HepG2 (cell line): ENCODE data around the gene RPS6KL1. TPM values are rescaled to one million over a fixed set of nuclear protein-coding genes. Genes with fewer than 3 reads are reported as not detected.

Source experiments
- ADNP ChIP-seq: sonication (generic); formaldehyde crosslinking; IDR thresholded peaks from 2 replicates; pipeline ENCODE4 v1.4.0; 2020; ENCODE audit warnings: missing genetic modification reagents
- CEBPG ChIP-seq: IDR thresholded peaks from 2 replicates; pipeline ENCODE4 v1.6.1; 2016
- CENPT ChIP-seq: sonication (generic); formaldehyde crosslinking; IDR thresholded peaks from 2 replicates; pipeline ENCODE4 v1.8.0; 2022; ENCODE audit warnings: low read depth, mild to moderate bottlenecking, moderate library complexity, missing genetic modification reagents
- ETV6 ChIP-seq: sonication (generic); formaldehyde crosslinking; conservative IDR thresholded peaks from 2 replicates; pipeline ENCODE4 v1.4.0; 2020; ENCODE audit warnings: missing genetic modification reagents
- FOXA1 ChIP-seq, 2 experiments: fragments of 450-650 bp in 1 of 2; sonication (generic) in 1 of 2; formaldehyde crosslinking in 1 of 2; IDR thresholded peaks; 2 replicates each; pipeline versions ENCODE4 v1.4.0 to v1.6.1; 2016 to 2020; ENCODE audit warnings: missing genetic modification reagents in 1 of 2
- HNF4A ChIP-seq: sonication (generic); formaldehyde crosslinking; IDR thresholded peaks from 2 replicates; pipeline ENCODE4 v1.4.0; 2020; ENCODE audit warnings: missing genetic modification reagents
- MTA1 ChIP-seq: sonication (generic); formaldehyde crosslinking; IDR thresholded peaks from 2 replicates; pipeline ENCODE4 v1.4.0; 2020; ENCODE audit warnings: missing genetic modification reagents, mild to moderate bottlenecking, borderline replicate concordance
- NR2C2 ChIP-seq: sonication (generic); formaldehyde crosslinking; IDR thresholded peaks from 2 replicates; pipeline ENCODE4 v1.4.0; 2020; ENCODE audit warnings: missing genetic modification reagents, mild to moderate bottlenecking, moderate library complexity, borderline replicate concordance
- NR2F2 ChIP-seq: IDR thresholded peaks from 2 replicates; pipeline ENCODE4 v1.6.1; 2012; ENCODE audit warnings: low read depth, inconsistent platforms, borderline replicate concordance
- PAXIP1 ChIP-seq: sonication (generic); formaldehyde crosslinking; conservative IDR thresholded peaks from 2 replicates; pipeline ENCODE4 v1.4.0; 2020; ENCODE audit warnings: mild to moderate bottlenecking, missing genetic modification reagents, moderate library complexity
- PHF21A ChIP-seq: sonication (generic); formaldehyde crosslinking; IDR thresholded peaks from 2 replicates; pipeline ENCODE4 v1.5.0; 2020; ENCODE audit warnings: mild to moderate bottlenecking, missing genetic modification reagents
- POLR2A ChIP-seq, 2 experiments: IDR thresholded peaks; 2 replicates each; pipeline ENCODE4 v1.6.1; 2011; ENCODE audit warnings: low read depth in 2 of 2, low read length in 2 of 2, mild to moderate bottlenecking in 1 of 2, moderate library complexity in 1 of 2; ENCODE audit not compliant: insufficient read depth in 1 of 2
- RBAK ChIP-seq: sonication (generic); formaldehyde crosslinking; IDR thresholded peaks from 2 replicates; pipeline ENCODE4 v1.5.1; 2020; ENCODE audit warnings: mild to moderate bottlenecking, missing genetic modification reagents
- SALL1 ChIP-seq: sonication (generic); formaldehyde crosslinking; IDR thresholded peaks from 2 replicates; pipeline ENCODE4 v1.8.0; 2022; ENCODE audit warnings: mild to moderate bottlenecking, missing genetic modification reagents
- SOX13 ChIP-seq, 3 experiments: fragments of 450-650 bp in 1 of 3; sonication (generic) in 1 of 3; formaldehyde crosslinking in 1 of 3; IDR thresholded peaks in 2 of 3; conservative IDR thresholded peaks in 1 of 3; 2 replicates each; pipeline versions ENCODE4 v1.5.0 to v1.6.1; 2016 to 2020; ENCODE audit warnings: antibody characterized with exemption in 1 of 3, mild to moderate bottlenecking in 1 of 3, missing compliant biosample characterization in 1 of 3, missing genetic modification reagents in 1 of 3, moderate library complexity in 1 of 3
- TAF1 ChIP-seq: sonication (generic); formaldehyde crosslinking; IDR thresholded peaks from 2 replicates; pipeline ENCODE4 v1.4.0; 2020; ENCODE audit warnings: missing genetic modification reagents
- ZNF264 ChIP-seq: sonication (generic); formaldehyde crosslinking; IDR thresholded peaks from 2 replicates; pipeline ENCODE4 v1.4.0; 2020; ENCODE audit warnings: missing genetic modification reagents
- ZNF569 ChIP-seq: sonication (generic); formaldehyde crosslinking; IDR thresholded peaks from 2 replicates; pipeline ENCODE4 v1.5.0; 2020; ENCODE audit warnings: mild to moderate bottlenecking, missing genetic modification reagents, moderate library complexity, borderline replicate concordance
- ZNF605 ChIP-seq: sonication (generic); formaldehyde crosslinking; IDR thresholded peaks from 2 replicates; pipeline ENCODE4 v1.8.0; 2022; ENCODE audit warnings: mild to moderate bottlenecking, missing genetic modification reagents
- ZNF619 ChIP-seq: sonication (generic); formaldehyde crosslinking; IDR thresholded peaks from 2 replicates; pipeline ENCODE4 v1.4.0; 2020; ENCODE audit warnings: mild to moderate bottlenecking, missing genetic modification reagents
- polyA plus RNA-seq, 8 experiments: library from polyadenylated mRNA; depleted of rRNA in 3 of 8; stranded (reverse) in 7 of 8; unstranded in 1 of 8; fragments of >200 nt; fragmentation: Illumina TruSeq in 4 of 8; extraction: Trizol in 4 of 8; gene quantifications; 2 replicates each; pipeline versions ENCODE4 v1.2.1 to v1.2.3, GENCODE V29; 2011 to 2016; ENCODE audit warnings: low read depth in 4 of 8, missing spikeins in 1 of 8, mixed read lengths in 1 of 8; ENCODE audit not compliant: insufficient read depth in 1 of 8
- total RNA-seq, 5 experiments: library from RNA; depleted of rRNA; stranded (reverse); fragments of >200 nt; fragmentation: Illumina TruSeq; extraction: Trizol; gene quantifications; 2 replicates each; pipeline ENCODE4 v1.2.3, GENCODE V29; 2016; ENCODE audit warnings: low read depth in 1 of 5
- TF ChIP-seq, protein P1 (sequence below): sonication (generic); formaldehyde crosslinking; IDR thresholded peaks from 2 replicates; pipeline ENCODE4 v1.5.0; 2020; ENCODE audit warnings: mild to moderate bottlenecking, missing genetic modification reagents
- TF ChIP-seq, protein P2 (sequence below), 2 experiments: sonication (generic) in 1 of 2; formaldehyde crosslinking in 1 of 2; IDR thresholded peaks; 2 replicates each; pipeline versions ENCODE4 v1.4.0 to v1.6.1; 2018 to 2020; ENCODE audit warnings: missing genetic modification reagents in 2 of 2, borderline replicate concordance in 1 of 2, low read depth in 1 of 2, mild to moderate bottlenecking in 1 of 2, missing biosample characterization in 1 of 2

RPS6KL1 gene
- total and polyA plus RNA-seq, 2 of the 13 experiments (the other 11 are each of a cell fraction or from before 2014, with no cell fraction given) = 6.5 to 11.5 TPM

- TF ChIP-seq, protein P1, sequence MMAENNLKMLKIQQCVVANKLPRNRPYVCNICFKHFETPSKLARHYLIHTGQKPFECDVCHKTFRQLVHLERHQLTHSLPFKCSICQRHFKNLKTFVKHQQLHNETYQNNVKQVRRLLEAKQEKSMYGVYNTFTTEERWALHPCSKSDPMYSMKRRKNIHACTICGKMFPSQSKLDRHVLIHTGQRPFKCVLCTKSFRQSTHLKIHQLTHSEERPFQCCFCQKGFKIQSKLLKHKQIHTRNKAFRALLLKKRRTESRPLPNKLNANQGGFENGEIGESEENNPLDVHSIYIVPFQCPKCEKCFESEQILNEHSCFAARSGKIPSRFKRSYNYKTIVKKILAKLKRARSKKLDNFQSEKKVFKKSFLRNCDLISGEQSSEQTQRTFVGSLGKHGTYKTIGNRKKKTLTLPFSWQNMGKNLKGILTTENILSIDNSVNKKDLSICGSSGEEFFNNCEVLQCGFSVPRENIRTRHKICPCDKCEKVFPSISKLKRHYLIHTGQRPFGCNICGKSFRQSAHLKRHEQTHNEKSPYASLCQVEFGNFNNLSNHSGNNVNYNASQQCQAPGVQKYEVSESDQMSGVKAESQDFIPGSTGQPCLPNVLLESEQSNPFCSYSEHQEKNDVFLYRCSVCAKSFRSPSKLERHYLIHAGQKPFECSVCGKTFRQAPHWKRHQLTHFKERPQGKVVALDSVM (CRISPR knock-in tag) = 0 out of 2 replicates have a peak, but pooled peaks have one; percentile 24
- TF ChIP-seq, protein P2, sequence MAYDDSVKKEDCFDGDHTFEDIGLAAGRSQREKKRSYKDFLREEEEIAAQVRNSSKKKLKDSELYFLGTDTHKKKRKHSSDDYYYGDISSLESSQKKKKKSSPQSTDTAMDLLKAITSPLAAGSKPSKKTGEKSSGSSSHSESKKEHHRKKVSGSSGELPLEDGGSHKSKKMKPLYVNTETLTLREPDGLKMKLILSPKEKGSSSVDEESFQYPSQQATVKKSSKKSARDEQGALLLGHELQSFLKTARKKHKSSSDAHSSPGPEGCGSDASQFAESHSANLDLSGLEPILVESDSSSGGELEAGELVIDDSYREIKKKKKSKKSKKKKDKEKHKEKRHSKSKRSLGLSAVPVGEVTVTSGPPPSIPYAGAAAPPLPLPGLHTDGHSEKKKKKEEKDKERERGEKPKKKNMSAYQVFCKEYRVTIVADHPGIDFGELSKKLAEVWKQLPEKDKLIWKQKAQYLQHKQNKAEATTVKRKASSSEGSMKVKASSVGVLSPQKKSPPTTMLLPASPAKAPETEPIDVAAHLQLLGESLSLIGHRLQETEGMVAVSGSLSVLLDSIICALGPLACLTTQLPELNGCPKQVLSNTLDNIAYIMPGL (CRISPR knock-in tag; IDR thresholded peaks at IDR 0.05; ENCODE audit: borderline replicate concordance in 1 of 2, low read depth in 1 of 2) = peak in 1 of 2 experiments; percentile 33; a peak in 2 of 4 replicates
- TF ChIP-seq SOX13 (IDR thresholded peaks at IDR 0.05) (peak; percentile 32; the same call in 1 of the 2 replicates), SOX13 (CRISPR knock-in tag; conservative IDR thresholded peaks at IDR 0.05 in 1 of 2, IDR thresholded peaks at IDR 0.05 in 1 of 2) (peak in 1 of 2 experiments; percentile 76; a peak in 2 of 4 replicates), NR2F2 (peak; percentile 46; the same call in 1 of the 2 replicates), ZNF569 (CRISPR knock-in tag) (no peak), SALL1 (CRISPR knock-in tag) (peak; percentile 3; the same call in 1 of the 2 replicates), TAF1 (CRISPR knock-in tag) (no peak), ZNF264 (CRISPR knock-in tag) (no peak), POLR2A (IDR thresholded peaks at IDR 0.05; ENCODE audit: insufficient read depth in 1 of 2, low read depth in 2 of 2, low read length in 2 of 2) (0 out of 4 replicates have a peak, but pooled peaks of 1 of the 2 experiments have one; percentile 13), PAXIP1 (CRISPR knock-in tag) (peak; percentile 84), NR2C2 (CRISPR knock-in tag) (peak; percentile 63), ZNF619 (CRISPR knock-in tag) (peak; percentile 50; the same call in 1 of the 2 replicates), RBAK (no peak), ADNP (CRISPR knock-in tag) (no peak), CENPT (no peak), ETV6 (CRISPR knock-in tag) (no peak), HNF4A (peak; percentile 71), CEBPG (peak; percentile 21; the same call in 1 of the 2 replicates), MTA1 (CRISPR knock-in tag) (no peak; the same call in 1 of the 2 replicates), FOXA1 (IDR thresholded peaks at IDR 0.05) (peak; percentile 85), FOXA1 (CRISPR knock-in tag; IDR thresholded peaks at IDR 0.05) (peak; percentile 90), ZNF605 (CRISPR knock-in tag) (no peak), PHF21A (peak; percentile 78)
Observed at GRCh38 chr14:74945852-74946658, 23.0 kb upstream of the RPS6KL1 start (continued).
